Endothelial cell of umbilical vein (primary cell): ENCODE data around the gene OGG1. TPM values are rescaled to one million over a fixed set of nuclear protein-coding genes. Genes with fewer than 3 reads are reported as not detected.

Experiments
- BruUV-seq: library from RNA; stranded (reverse); fragments of 400-500 nt; replicated peaks from 2 replicates; lab custom pipeline; 2021; lab: Mats Ljungman, UMichigan
- CTCF ChIA-PET: fragments of 300-600, 350-600 bp; sonication (Branson Sonifier 250); formaldehyde crosslinking; loops from one replicate; lab custom pipeline; 2021; ENCODE audit warnings: antibody characterized with exemption, inconsistent platforms; lab: Charles Lee
- POLR2A ChIA-PET: fragments of 300-600, 350-600 bp; sonication (Branson Sonifier 250); formaldehyde crosslinking; loops from one replicate; lab custom pipeline; 2021; ENCODE audit warnings: antibody characterized with exemption, inconsistent platforms; lab: Charles Lee
- DNase-seq: peaks from one replicate; pipeline ENCODE4 v3.0.0-alpha.2; 2011; ENCODE audit warnings: low read depth, low spot score
- FAIRE-seq: peaks from 2 replicates; lab custom pipeline; 2011; peaks lifted over from hg19 to GRCh38; lab: Jason Lieb, UNC
- H2AFZ ChIP-seq: 2 replicates; pipeline ENCODE4 v1.6.0; 2012; ENCODE audit warnings: low read depth, low read length, control low read depth, inconsistent platforms
- H3K27ac ChIP-seq: 2 replicates; pipeline ENCODE4 v1.5.1; 2011; ENCODE audit warnings: low read depth, mild to moderate bottlenecking, control low read depth, low read length, moderate library complexity; ENCODE audit not compliant: insufficient read depth
- H3K27me3 ChIP-seq, 2 experiments: 2 replicates each; pipeline versions ENCODE4 v1.6.0 to v1.6.1; 2011; ENCODE audit warnings: low read length in 2 of 2, mixed read lengths in 1 of 2; ENCODE audit not compliant: control insufficient read depth in 2 of 2, insufficient read depth in 2 of 2
- H3K36me3 ChIP-seq, 2 experiments: 2 replicates in 1 of 2; 3 replicates in 1 of 2; pipeline ENCODE4 v1.5.1; 2011; ENCODE audit warnings: low read length in 2 of 2, mild to moderate bottlenecking in 1 of 2, moderate library complexity in 1 of 2; ENCODE audit not compliant: control insufficient read depth in 2 of 2, insufficient read depth in 2 of 2; ENCODE audit errors: extremely low read depth in 1 of 2
- H3K4me1 ChIP-seq: 3 replicates; pipeline ENCODE4 v1.5.1; 2011; ENCODE audit warnings: mild to moderate bottlenecking, low read length; ENCODE audit not compliant: control insufficient read depth, insufficient read depth; ENCODE audit errors: extremely low read depth
- H3K4me2 ChIP-seq: 2 replicates; pipeline ENCODE4 v1.6.1; 2011; ENCODE audit warnings: low read length, control low read depth, mixed read lengths; ENCODE audit not compliant: insufficient read depth
- H3K4me3 ChIP-seq, 3 experiments: fragments of 200-600 bp in 1 of 3; sonication (generic), shearing (Covaris generic) in 1 of 3; replicated peaks in 1 of 3; 2 replicates each; pipeline ENCODE4 v1.5.1; 2011 to 2016; ENCODE audit warnings: control low read depth in 3 of 3, low read length in 3 of 3, mild to moderate bottlenecking in 2 of 3, inconsistent platforms in 1 of 3, low read depth in 1 of 3, moderate library complexity in 1 of 3; ENCODE audit not compliant: insufficient read depth in 1 of 3
- H3K79me2 ChIP-seq: 2 replicates; pipeline ENCODE4 v1.6.0; 2012; ENCODE audit warnings: low read length, inconsistent platforms; ENCODE audit not compliant: control insufficient read depth, insufficient read depth
- H3K9ac ChIP-seq: replicated peaks from 2 replicates; pipeline ENCODE3; 2011; ENCODE audit warnings: low read length, control low read depth; ENCODE audit not compliant: insufficient read depth; ENCODE audit errors: extremely low read depth
- H3K9me1 ChIP-seq: replicated peaks from 3 replicates; pipeline ENCODE4 v1.6.0; 2011; ENCODE audit warnings: mild to moderate bottlenecking, low read length; ENCODE audit not compliant: control insufficient read depth, insufficient read depth; ENCODE audit errors: extremely low read depth
- H3K9me3 ChIP-seq: replicated peaks from 2 replicates; pipeline ENCODE4 v1.5.1; 2012; ENCODE audit warnings: low read length, inconsistent platforms; ENCODE audit not compliant: control insufficient read depth, insufficient read depth
- H4K20me1 ChIP-seq: replicated peaks from 2 replicates; pipeline ENCODE3; 2011; ENCODE audit warnings: mild to moderate bottlenecking, low read length; ENCODE audit not compliant: control insufficient read depth, insufficient read depth; ENCODE audit errors: extremely low read depth
- CTCF ChIP-seq, 2 donors: IDR thresholded peaks; 1 replicate in 1 of 2; 2 replicates in 1 of 2; pipeline ENCODE4 v1.5.1; 2011; ENCODE audit warnings: low read length in 2 of 2, mild to moderate bottlenecking in 2 of 2, moderate library complexity in 2 of 2, control low read depth in 1 of 2, inconsistent platforms in 1 of 2, low read depth in 1 of 2; ENCODE audit not compliant: insufficient read depth in 1 of 2; ENCODE audit errors: extremely low read depth in 1 of 2
- EZH2 ChIP-seq: IDR thresholded peaks from 2 replicates; pipeline ENCODE4 v1.6.1; 2012; ENCODE audit warnings: borderline replicate concordance, low read depth, mild to moderate bottlenecking, moderate library complexity, low read length, inconsistent platforms; ENCODE audit not compliant: severe bottlenecking
- FOS ChIP-seq: IDR thresholded peaks from 2 replicates; pipeline ENCODE4 v1.6.1; 2011; ENCODE audit warnings: mild to moderate bottlenecking, low read length, moderate library complexity, borderline replicate concordance; ENCODE audit not compliant: insufficient read depth
- GATA2 ChIP-seq: IDR thresholded peaks from 2 replicates; pipeline ENCODE4 v1.7.0; 2011; ENCODE audit warnings: low read depth, mild to moderate bottlenecking, moderate library complexity, mixed read lengths, low read length; ENCODE audit not compliant: insufficient read length, insufficient read depth
- JUN ChIP-seq: IDR thresholded peaks from 2 replicates; pipeline ENCODE4 v1.6.1; 2011; ENCODE audit warnings: borderline replicate concordance, low read depth; ENCODE audit not compliant: insufficient read length, insufficient read depth
- MAX ChIP-seq: IDR thresholded peaks from 2 replicates; pipeline ENCODE4 v1.6.1; 2011; ENCODE audit not compliant: insufficient read depth, insufficient read length
- dilution Hi-C: fragments of 300-500 bp; cut with MboI; formaldehyde crosslinking; loops from one replicate; pipeline ENCODE4 v1.15.0; 2019; ENCODE audit warnings: low sequenced_read_pairs; ENCODE audit not compliant: extremely low pct_ligation_motif_present
- intact Hi-C: fragments of 100-400 bp; cut with micrococcal nuclease; formaldehyde crosslinking; loops from one replicate; pipeline ENCODE4 v1.10.0; 2022
- polyA plus RNA-seq, 4 experiments: library from polyadenylated mRNA; depleted of rRNA in 3 of 4; stranded (reverse) in 3 of 4; unstranded in 1 of 4; fragments of >200 nt; gene quantifications; 2 replicates each; pipeline versions ENCODE4 v1.2.1 to v1.2.3, GENCODE V29; 2011 to 2012; ENCODE audit warnings: missing spikeins in 1 of 4
- total RNA-seq: library from RNA; stranded (reverse); gene quantifications from 2 replicates; pipeline ENCODE4 v1.2.3, GENCODE V29; 2021

OGG1 gene
- total and polyA plus RNA-seq, 2 donors (not counting 3 experiments of a cell fraction or from before 2014, with no cell fraction given) = 24.1 to 32.1 TPM

GRCh38 chr3:9776896-9777693 lies 27.3 kb downstream of the OGG1 start:
- no peaks in the 10 kb centered on the region for H3K4me1 ChIP-seq
- no peaks in the 10 kb centered on the region for H3K27me3 ChIP-seq
- ChIA-PET POLR2A (no interaction called here), CTCF (no interaction called here)
- H3K9me3 ChIP-seq = no peaks in the 10 kb centered on the region
- no TSS peak for BruUV-seq
- no peaks in the 10 kb centered on the region for H4K20me1 ChIP-seq
- H3K9ac ChIP-seq = no peak overlapping the region
- no peak overlapping the region for H3K4me2 ChIP-seq
- dilution Hi-C loops (no loop called here), intact Hi-C loops (no loop called here)
- H3K9me1 ChIP-seq = no peaks in the 10 kb centered on the region
- no peaks in the 10 kb centered on the region for H3K79me2 ChIP-seq
- TF ChIP-seq JUN = no peak
- TF ChIP-seq EZH2 = no peak
- TF ChIP-seq GATA2 = no peak
- TF ChIP-seq FOS = no peak
- TF ChIP-seq CTCF (IDR thresholded peaks at IDR 0.05; ENCODE audit: extremely low read depth in 1 of 2, insufficient read depth in 1 of 2, low read depth in 1 of 2, low read length in 2 of 2) = no peak
- no peak for TF ChIP-seq MAX
- H2AFZ ChIP-seq = no peak overlapping the region
- no peak overlapping the region for H3K4me3 ChIP-seq
- no peak overlapping the region for H3K27ac ChIP-seq
- DNase-seq = no peak
- H3K36me3 ChIP-seq = peaks cover 0 to under 1% of the 10 kb centered on the region in 2 experiments
- FAIRE-seq = no peak
